Measurements from ENCODE around the gene NNMT.

NNMT gene

GRCh38 chr11:114258696-114259095 is 37.5 kb upstream of the NNMT start:
- peaks cover 14% of the 10 kb centered on the region for H3K4me1 ChIP-seq (ENCODE audit: insufficient read depth, low read length)
- H3K9me3 ChIP-seq (ENCODE audit: control insufficient read depth, insufficient read depth, low read length): no peaks in the 10 kb centered on the region
- no peak overlapping the region for H3K9ac ChIP-seq (ENCODE audit: low read depth, low read length)
- no peaks in the 10 kb centered on the region for H3K36me3 ChIP-seq (ENCODE audit: insufficient read depth, low read length)

DNA sequence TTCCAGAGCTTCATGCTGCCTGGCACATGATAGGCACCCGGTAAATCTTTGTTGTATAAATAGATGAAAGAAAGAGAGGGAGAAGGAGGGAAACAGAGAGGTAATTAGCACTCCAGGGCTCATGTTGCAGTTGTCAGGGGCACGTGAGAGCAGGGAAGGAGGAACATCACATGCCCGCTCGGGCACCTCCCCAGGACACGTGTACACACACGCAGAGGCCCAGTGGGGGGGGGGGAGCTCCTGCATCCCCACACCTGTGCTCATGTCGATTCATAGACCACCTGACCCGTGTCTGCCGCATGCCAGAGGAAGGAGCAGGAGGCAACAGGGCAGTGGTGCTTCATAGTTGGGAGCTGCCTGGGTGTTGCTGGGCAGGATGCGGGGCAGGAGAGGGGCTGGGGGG is 37.1 kb upstream of the NNMT start:
- Histone ChIP-seq H3K9ac (ENCODE audit: low read depth, low read length) (no peak overlapping the region), H3K36me3 (ENCODE audit: insufficient read depth, low read length) (no peaks in the 10 kb centered on the region), H3K9me3 (ENCODE audit: control insufficient read depth, insufficient read depth, low read length) (no peaks in the 10 kb centered on the region), H3K4me1 (ENCODE audit: insufficient read depth, low read length) (peaks cover 14% of the 10 kb centered on the region)

- H3K9ac ChIP-seq (ENCODE audit: low read depth, low read length): no peak overlapping the region
- H3K9me3 ChIP-seq (ENCODE audit: control insufficient read depth, insufficient read depth, low read length): no peaks in the 10 kb centered on the region
- H3K36me3 ChIP-seq (ENCODE audit: insufficient read depth, low read length): no peaks in the 10 kb centered on the region
- peaks cover 14% of the 10 kb centered on the region for H3K4me1 ChIP-seq (ENCODE audit: insufficient read depth, low read length)
Measured at GRCh38 chr11:114259551-114259983, 36.6 kb upstream of the NNMT start.

DNA sequence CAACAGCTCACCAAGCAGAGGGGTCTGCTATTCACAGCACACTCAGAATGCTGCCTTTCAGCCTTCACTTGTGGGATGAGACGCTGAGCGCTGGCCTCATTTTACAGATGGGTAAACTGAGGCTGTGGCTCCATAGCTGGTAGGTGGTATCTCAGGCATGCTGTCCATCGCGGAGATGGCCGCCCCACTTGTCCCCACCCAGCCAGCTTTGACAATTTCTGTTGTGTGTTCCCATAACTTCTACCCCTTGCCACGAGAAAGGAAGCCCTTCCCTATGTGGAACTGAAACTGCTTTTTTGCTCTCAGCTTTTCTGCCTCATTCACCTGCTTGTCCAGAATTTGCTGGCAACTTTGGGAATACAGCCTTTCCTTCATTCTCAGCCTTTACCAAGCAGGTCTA is 36.1 kb upstream of the NNMT start:
- no peaks in the 10 kb centered on the region for H3K9me3 ChIP-seq (ENCODE audit: control insufficient read depth, insufficient read depth, low read length)
- peaks cover 15% of the 10 kb centered on the region for H3K4me1 ChIP-seq (ENCODE audit: insufficient read depth, low read length)
- no peak overlapping the region for H3K9ac ChIP-seq (ENCODE audit: low read depth, low read length)
- H3K36me3 ChIP-seq (ENCODE audit: insufficient read depth, low read length): no peaks in the 10 kb centered on the region

DNA sequence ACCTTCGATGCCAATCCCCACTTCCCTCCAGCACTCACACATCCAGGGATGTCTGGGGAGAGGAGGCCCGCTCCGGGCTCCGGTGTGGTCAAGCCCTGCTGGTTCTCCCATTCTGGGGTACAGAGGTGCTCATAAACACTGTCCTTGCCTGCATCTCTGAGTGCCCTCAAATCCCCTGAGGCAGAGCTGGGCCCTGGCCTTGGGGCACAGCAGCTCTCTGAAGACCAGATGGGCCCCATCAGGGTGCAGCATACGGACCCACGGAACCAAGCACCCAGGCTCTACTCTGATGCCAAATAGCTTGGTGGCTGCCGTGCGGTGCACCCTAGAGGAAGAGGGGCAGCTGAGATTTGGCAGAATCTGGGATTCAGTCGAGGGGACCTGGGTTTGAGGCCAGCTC is 35.7 kb upstream of the NNMT start:
- H3K9ac ChIP-seq (ENCODE audit: low read depth, low read length): no peak overlapping the region
- H3K4me1 ChIP-seq (ENCODE audit: insufficient read depth, low read length): peaks cover 17% of the 10 kb centered on the region
- no peaks in the 10 kb centered on the region for H3K9me3 ChIP-seq (ENCODE audit: control insufficient read depth, insufficient read depth, low read length)
- no peaks in the 10 kb centered on the region for H3K36me3 ChIP-seq (ENCODE audit: insufficient read depth, low read length)

DNA sequence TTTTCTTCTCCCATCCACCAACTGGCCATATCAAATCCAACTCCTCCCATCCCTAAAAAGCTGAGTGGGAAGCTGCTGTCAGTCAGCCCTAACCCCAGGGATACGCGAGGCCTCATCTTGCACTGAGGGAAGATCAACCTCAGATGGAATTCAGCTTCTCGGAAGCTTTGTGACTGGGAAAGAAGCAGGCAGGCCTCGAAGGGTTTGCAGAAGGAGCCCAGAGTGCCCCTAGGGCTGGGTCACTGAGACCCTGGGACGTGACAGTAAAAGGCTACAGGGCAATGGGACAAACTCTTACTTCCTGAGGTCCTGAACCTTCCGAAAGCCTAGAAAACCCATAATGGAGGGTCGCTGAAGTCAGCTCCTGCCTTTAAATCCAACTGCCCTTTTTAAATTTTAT is 34.4 kb upstream of the NNMT start:
- no peaks in the 10 kb centered on the region for H3K36me3 ChIP-seq (ENCODE audit: insufficient read depth, low read length)
- H3K9ac ChIP-seq (ENCODE audit: low read depth, low read length): no peak overlapping the region
- no peaks in the 10 kb centered on the region for H3K9me3 ChIP-seq (ENCODE audit: control insufficient read depth, insufficient read depth, low read length)
- peaks cover 9% of the 10 kb centered on the region for H3K4me1 ChIP-seq (ENCODE audit: insufficient read depth, low read length)

DNA sequence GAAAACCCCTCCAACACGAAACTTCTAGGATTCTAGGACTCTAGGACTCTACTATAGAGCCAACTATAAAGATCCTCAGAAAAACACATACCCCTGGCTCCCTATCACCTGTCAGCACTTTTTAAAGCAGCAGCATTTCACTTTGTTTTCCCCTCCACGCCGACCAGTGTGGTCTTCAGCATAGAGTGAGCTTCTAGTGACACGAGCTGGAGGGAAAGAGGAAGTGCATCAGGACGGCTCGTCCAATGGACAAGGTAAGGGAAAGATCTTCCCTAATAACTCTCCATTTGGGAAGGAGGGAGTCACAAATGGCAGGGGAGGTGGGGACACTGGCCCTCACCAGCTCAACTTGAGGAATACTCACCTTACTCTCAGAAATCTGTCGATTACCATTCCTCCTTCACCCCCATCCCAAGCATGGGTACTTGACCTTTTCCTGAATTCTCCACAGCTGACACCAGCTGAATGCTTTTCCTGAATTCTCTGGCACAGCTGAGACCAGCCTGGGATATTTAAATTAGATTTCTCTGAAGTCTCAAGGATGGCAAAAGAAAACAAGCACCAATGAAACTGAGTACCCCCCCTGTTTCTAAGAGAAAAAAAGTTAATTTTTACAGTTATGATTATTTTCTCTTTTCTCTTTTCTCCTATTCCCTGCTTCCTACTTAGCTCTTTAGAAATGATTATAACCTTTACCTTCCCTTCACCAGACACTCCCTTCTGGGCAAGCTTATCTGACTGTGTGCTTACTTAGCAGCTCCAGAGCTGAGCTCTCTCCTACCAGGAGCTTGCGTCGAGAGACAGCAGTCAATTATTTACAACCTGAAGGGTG is 33.3 kb upstream of the NNMT start:
- Histone ChIP-seq H3K4me1 (ENCODE audit: insufficient read depth, low read length) (peaks cover 3% of the 10 kb centered on the region; the same call in 1 of the 2 replicates), H3K9me3 (ENCODE audit: control insufficient read depth, insufficient read depth, low read length) (no peaks in the 10 kb centered on the region), H3K36me3 (ENCODE audit: insufficient read depth, low read length) (no peaks in the 10 kb centered on the region), H3K9ac (ENCODE audit: low read depth, low read length) (no peak overlapping the region)

DNA sequence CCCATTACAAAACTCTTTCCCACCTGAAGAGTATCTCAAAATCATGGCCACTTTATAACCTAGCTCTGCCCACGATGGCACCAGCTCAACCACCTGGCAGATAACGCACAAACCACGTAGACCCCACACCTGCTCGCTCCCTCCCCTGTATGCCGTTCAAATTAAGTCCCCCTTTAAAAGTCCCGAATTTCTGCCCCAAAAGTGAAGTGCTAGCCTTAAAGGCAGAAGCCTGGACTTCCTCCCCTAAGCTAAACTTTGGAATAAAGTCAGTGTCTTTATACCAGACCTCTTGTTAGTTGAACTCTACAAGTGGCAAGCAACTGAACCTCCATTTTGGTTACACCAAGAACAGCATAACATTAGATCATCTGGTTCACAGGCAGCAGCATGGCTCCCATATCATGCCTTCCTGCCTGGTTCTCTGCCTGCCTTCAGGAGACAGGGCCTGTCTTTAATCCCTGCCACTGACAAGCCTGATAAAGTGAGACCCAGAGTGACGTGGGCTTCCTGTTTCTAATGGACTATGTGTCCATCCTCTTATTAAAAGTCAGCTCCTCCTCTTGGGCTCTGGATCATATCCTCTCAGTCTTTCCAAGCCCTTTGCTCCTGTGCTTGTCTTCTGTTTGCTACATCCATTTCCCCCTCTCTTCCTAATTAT is 32.6 kb upstream of the NNMT start:
- Histone ChIP-seq H3K4me1 (ENCODE audit: insufficient read depth, low read length) (0 out of 2 replicates have a peak, but pooled peaks cover 3% of the 10 kb centered on the region), H3K9ac (ENCODE audit: low read depth, low read length) (no peak overlapping the region), H3K36me3 (ENCODE audit: insufficient read depth, low read length) (no peaks in the 10 kb centered on the region), H3K9me3 (ENCODE audit: control insufficient read depth, insufficient read depth, low read length) (no peaks in the 10 kb centered on the region)

DNA sequence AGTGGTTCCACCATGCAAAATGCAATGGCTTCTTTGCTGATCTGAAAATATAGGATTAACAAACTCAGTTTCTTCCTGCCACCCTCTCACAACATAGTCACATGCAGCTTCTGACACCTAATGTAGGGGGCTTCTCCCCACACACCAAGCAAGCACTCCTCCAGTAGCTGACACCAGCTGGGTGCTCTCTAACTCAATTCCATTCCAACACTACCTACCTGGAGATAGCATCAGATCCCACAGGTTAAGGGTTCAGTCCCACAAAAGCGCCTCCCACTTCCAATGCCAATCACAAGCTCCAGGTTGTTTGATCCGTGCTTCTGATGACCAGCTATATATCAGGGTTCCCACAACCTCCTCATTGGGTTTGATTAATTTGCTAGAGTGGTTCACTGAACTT is 31.8 kb upstream of the NNMT start:
- 0 out of 2 replicates have a peak, but pooled peaks cover 3% of the 10 kb centered on the region for H3K4me1 ChIP-seq (ENCODE audit: insufficient read depth, low read length)
- H3K9ac ChIP-seq (ENCODE audit: low read depth, low read length): no peak overlapping the region
- no peaks in the 10 kb centered on the region for H3K9me3 ChIP-seq (ENCODE audit: control insufficient read depth, insufficient read depth, low read length)
- H3K36me3 ChIP-seq (ENCODE audit: insufficient read depth, low read length): no peaks in the 10 kb centered on the region

GRCh38 chr11:114265122-114265878 is 30.9 kb upstream of the NNMT start:
- H3K9me3 ChIP-seq (ENCODE audit: control insufficient read depth, insufficient read depth, low read length): no peaks in the 10 kb centered on the region
- H3K36me3 ChIP-seq (ENCODE audit: insufficient read depth, low read length): no peaks in the 10 kb centered on the region
- 0 out of 2 replicates have a peak, but pooled peaks cover 3% of the 10 kb centered on the region for H3K4me1 ChIP-seq (ENCODE audit: insufficient read depth, low read length)
- H3K9ac ChIP-seq (ENCODE audit: low read depth, low read length): no peak overlapping the region

DNA sequence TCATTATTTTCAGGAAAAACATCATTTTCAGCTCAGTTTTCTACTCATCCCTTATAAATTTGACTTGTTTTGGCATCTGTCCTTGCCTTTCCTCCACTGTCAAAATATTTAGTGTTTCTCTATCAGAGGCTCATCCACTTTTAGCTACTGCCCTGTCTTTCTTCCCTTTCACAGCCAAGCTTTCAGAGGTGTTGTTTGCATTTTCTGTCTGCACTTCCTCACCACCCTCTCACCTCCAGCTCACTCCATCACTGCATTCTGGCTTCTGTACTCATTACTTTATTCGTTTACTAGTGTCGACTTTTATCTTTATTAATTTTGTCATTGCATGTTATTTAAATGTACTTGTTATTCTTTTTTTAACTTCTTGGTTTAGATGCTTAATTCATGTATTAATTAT is 26.7 kb upstream of the NNMT start:
- Histone ChIP-seq H3K9ac (ENCODE audit: low read depth, low read length) (no peak overlapping the region), H3K9me3 (ENCODE audit: control insufficient read depth, insufficient read depth, low read length) (no peaks in the 10 kb centered on the region), H3K36me3 (ENCODE audit: insufficient read depth, low read length) (no peaks in the 10 kb centered on the region), H3K4me1 (ENCODE audit: insufficient read depth, low read length) (0 out of 2 replicates have a peak, but pooled peaks cover 3% of the 10 kb centered on the region)

- no peaks in the 10 kb centered on the region for H3K36me3 ChIP-seq (ENCODE audit: insufficient read depth, low read length)
- H3K9ac ChIP-seq (ENCODE audit: low read depth, low read length): no peak overlapping the region
- no peaks in the 10 kb centered on the region for H3K9me3 ChIP-seq (ENCODE audit: control insufficient read depth, insufficient read depth, low read length)
- no peaks in the 10 kb centered on the region for H3K4me1 ChIP-seq (ENCODE audit: insufficient read depth, low read length)
Measured at GRCh38 chr11:114270531-114271270, 25.5 kb upstream of the NNMT start.

DNA sequence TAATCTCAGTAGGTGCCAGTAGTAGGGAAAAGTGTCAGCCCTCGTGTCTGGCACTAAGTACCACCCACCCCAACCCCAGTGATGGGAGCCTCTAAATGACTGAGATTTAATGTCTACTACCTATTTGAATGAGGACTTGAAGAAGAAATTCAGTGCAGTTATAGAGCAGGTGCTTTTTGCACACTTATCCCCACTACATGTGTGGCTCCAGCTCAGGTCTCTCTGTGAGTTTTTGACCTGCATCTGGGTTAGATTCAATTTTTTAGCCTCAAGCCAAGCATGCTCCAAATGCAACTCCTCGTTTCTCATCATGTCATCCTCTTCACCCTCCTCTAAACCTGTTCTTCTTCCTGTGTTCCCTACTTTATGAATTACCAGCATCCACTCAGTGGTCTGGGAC is 24.9 kb upstream of the NNMT start:
- Histone ChIP-seq H3K9me3 (ENCODE audit: control insufficient read depth, insufficient read depth, low read length) (no peaks in the 10 kb centered on the region), H3K36me3 (ENCODE audit: insufficient read depth, low read length) (no peaks in the 10 kb centered on the region), H3K4me1 (ENCODE audit: insufficient read depth, low read length) (no peaks in the 10 kb centered on the region), H3K9ac (ENCODE audit: low read depth, low read length) (no peak overlapping the region)

GRCh38 chr11:114272311-114272710 is 23.9 kb upstream of the NNMT start:
- Histone ChIP-seq H3K36me3 (ENCODE audit: insufficient read depth, low read length) (no peaks in the 10 kb centered on the region), H3K9ac (ENCODE audit: low read depth, low read length) (no peak overlapping the region), H3K4me1 (ENCODE audit: insufficient read depth, low read length) (no peaks in the 10 kb centered on the region), H3K9me3 (ENCODE audit: control insufficient read depth, insufficient read depth, low read length) (no peaks in the 10 kb centered on the region)

Data from ES-I3 (cell line).